ENCODE data around the gene EDN1.
A peak's percentile ranks its signal among the peaks of the same experiment; 100 is the strongest.

The EDN1 gene

GRCh38 chr6:12276930-12277315 is 13.2 kb upstream of the EDN1 start:
- H3K4me3 ChIP-seq: no peak overlapping the region

GRCh38 chr6:12277386-12277785 is 12.8 kb upstream of the EDN1 start:
- H3K9ac ChIP-seq (ENCODE audit: insufficient read length): no peak overlapping the region
- no peaks in the 10 kb centered on the region for H3K36me3 ChIP-seq (ENCODE audit: insufficient read depth, low read length)
- no peaks in the 10 kb centered on the region for H3K9me3 ChIP-seq (ENCODE audit: low read depth, low read length)
- no peak overlapping the region for H3K4me3 ChIP-seq
- no peak for TF ChIP-seq POLR2AphosphoS5 (IDR thresholded peaks at IDR 0.05; ENCODE audit: borderline replicate concordance, low read depth, low read length)
- no peak for TF ChIP-seq FOXP2 (optimal IDR thresholded peaks at IDR 0.05; ENCODE audit: control extremely low read depth, extremely low read length, insufficient read depth)
- TF ChIP-seq EZH2 (IDR thresholded peaks at IDR 0.05): no peak
- no peak for DNase-seq (ENCODE audit: low read depth, low spot score)
- no peak overlapping the region for H3K27ac ChIP-seq

More at GRCh38 chr6:12276930-12277315, 13.2 kb upstream of the EDN1 start:
- no peak overlapping the region for H3K9ac ChIP-seq (ENCODE audit: insufficient read length)
- no peak for DNase-seq (ENCODE audit: low read depth, low spot score)
- no peaks in the 10 kb centered on the region for H3K36me3 ChIP-seq (ENCODE audit: insufficient read depth, low read length)
- no peak overlapping the region for H3K27ac ChIP-seq
- TF ChIP-seq POLR2AphosphoS5 (IDR thresholded peaks at IDR 0.05; ENCODE audit: borderline replicate concordance, low read depth, low read length) (no peak), EZH2 (IDR thresholded peaks at IDR 0.05) (no peak), FOXP2 (optimal IDR thresholded peaks at IDR 0.05; ENCODE audit: control extremely low read depth, extremely low read length, insufficient read depth) (no peak)
- H3K9me3 ChIP-seq (ENCODE audit: low read depth, low read length): no peaks in the 10 kb centered on the region

- DNase-seq (ENCODE audit: low read depth, low spot score): no peak
- Histone ChIP-seq H3K9ac (ENCODE audit: insufficient read length) (no peak overlapping the region), H3K27ac (no peak overlapping the region), H3K9me3 (ENCODE audit: low read depth, low read length) (no peaks in the 10 kb centered on the region), H3K36me3 (ENCODE audit: insufficient read depth, low read length) (no peaks in the 10 kb centered on the region), H3K4me3 (no peak overlapping the region)
- TF ChIP-seq FOXP2 (optimal IDR thresholded peaks at IDR 0.05; ENCODE audit: control extremely low read depth, extremely low read length, insufficient read depth) (no peak), EZH2 (IDR thresholded peaks at IDR 0.05) (no peak), POLR2AphosphoS5 (IDR thresholded peaks at IDR 0.05; ENCODE audit: borderline replicate concordance, low read depth, low read length) (no peak)
These were observed 11.2 kb upstream of the EDN1 start for GRCh38 chr6:12278915-12279314.

- Histone ChIP-seq H3K36me3 (ENCODE audit: insufficient read depth, low read length) (no peaks in the 10 kb centered on the region), H3K4me3 (0 out of 2 replicates have a peak overlapping the region, but pooled peaks have one; percentile 22), H3K9ac (ENCODE audit: insufficient read length) (no peak overlapping the region), H3K27ac (no peak overlapping the region), H3K9me3 (ENCODE audit: low read depth, low read length) (no peaks in the 10 kb centered on the region)
- TF ChIP-seq EZH2 (IDR thresholded peaks at IDR 0.05): no peak
- DNase-seq (ENCODE audit: low read depth, low spot score): no peak
These were observed 10.7 kb upstream of the EDN1 start for GRCh38 chr6:12279322-12280091.

GRCh38 chr6:12280458-12280857 is 9.7 kb upstream of the EDN1 start:
- no peak for DNase-seq (ENCODE audit: low read depth, low spot score)
- no peaks in the 10 kb centered on the region for H3K9me3 ChIP-seq (ENCODE audit: low read depth, low read length)
- no peak overlapping the region for H3K27ac ChIP-seq
- no peak overlapping the region for H3K4me3 ChIP-seq
- H3K9ac ChIP-seq (ENCODE audit: insufficient read length): no peak overlapping the region
- TF ChIP-seq EZH2 (IDR thresholded peaks at IDR 0.05): no peak
- no peak for TF ChIP-seq POLR2AphosphoS5 (IDR thresholded peaks at IDR 0.05; ENCODE audit: borderline replicate concordance, low read depth, low read length)
- no peak for TF ChIP-seq FOXP2 (optimal IDR thresholded peaks at IDR 0.05; ENCODE audit: control extremely low read depth, extremely low read length, insufficient read depth)
- no peaks in the 10 kb centered on the region for H3K36me3 ChIP-seq (ENCODE audit: insufficient read depth, low read length)

GRCh38 chr6:12280902-12281301 is 9.3 kb upstream of the EDN1 start:
- H3K4me3 ChIP-seq: no peak overlapping the region
- H3K36me3 ChIP-seq (ENCODE audit: insufficient read depth, low read length): no peaks in the 10 kb centered on the region
- H3K9ac ChIP-seq (ENCODE audit: insufficient read length): no peak overlapping the region
- TF ChIP-seq FOXP2 (optimal IDR thresholded peaks at IDR 0.05; ENCODE audit: control extremely low read depth, extremely low read length, insufficient read depth): no peak
- no peak for TF ChIP-seq POLR2AphosphoS5 (IDR thresholded peaks at IDR 0.05; ENCODE audit: borderline replicate concordance, low read depth, low read length)
- TF ChIP-seq EZH2 (IDR thresholded peaks at IDR 0.05): no peak
- no peaks in the 10 kb centered on the region for H3K9me3 ChIP-seq (ENCODE audit: low read depth, low read length)
- H3K27ac ChIP-seq: no peak overlapping the region
- no peak for DNase-seq (ENCODE audit: low read depth, low spot score)

GRCh38 chr6:12283904-12284303 is 6.3 kb upstream of the EDN1 start:
- no peaks in the 10 kb centered on the region for H3K9me3 ChIP-seq (ENCODE audit: low read depth, low read length)
- H3K9ac ChIP-seq (ENCODE audit: insufficient read length): no peak overlapping the region
- H3K27ac ChIP-seq: no peak overlapping the region
- H3K36me3 ChIP-seq (ENCODE audit: insufficient read depth, low read length): no peaks in the 10 kb centered on the region
- no peak overlapping the region for H3K4me3 ChIP-seq
- TF ChIP-seq FOXP2 (optimal IDR thresholded peaks at IDR 0.05; ENCODE audit: control extremely low read depth, extremely low read length, insufficient read depth) (no peak), POLR2AphosphoS5 (IDR thresholded peaks at IDR 0.05; ENCODE audit: borderline replicate concordance, low read depth, low read length) (no peak)
- DNase-seq (ENCODE audit: low read depth, low spot score): no peak

GRCh38 chr6:12286373-12287110 is 3.6 kb upstream of the EDN1 start:
- TF ChIP-seq FOXP2 (optimal IDR thresholded peaks at IDR 0.05; ENCODE audit: control extremely low read depth, extremely low read length, insufficient read depth): no peak
- TF ChIP-seq EZH2 (IDR thresholded peaks at IDR 0.05): no peak
- TF ChIP-seq POLR2AphosphoS5 (IDR thresholded peaks at IDR 0.05; ENCODE audit: borderline replicate concordance, low read depth, low read length): no peak
- Histone ChIP-seq H3K36me3 (ENCODE audit: insufficient read depth, low read length) (no peaks in the 10 kb centered on the region), H3K9me3 (ENCODE audit: low read depth, low read length) (no peaks in the 10 kb centered on the region), H3K9ac (ENCODE audit: insufficient read length) (no peak overlapping the region), H3K4me3 (no peak overlapping the region), H3K27ac (no peak overlapping the region)
- DNase-seq (ENCODE audit: low read depth, low spot score): peak; percentile 56

All from SK-N-MC (cell line).